B cell (primary cell): ENCODE measurements around the gene BCHE. TPM values are rescaled to one million over a fixed set of nuclear protein-coding genes. Genes with fewer than 3 reads are reported as not detected.

Source experiments
- ATAC-seq: fragments of 200-7000 bp; cut with Tn5 transposase; one replicate; pipeline ENCODE4 v1.10.0; 2021; ENCODE audit warnings: low read depth, mild to moderate bottlenecking, moderate number of reproducible peaks, moderate library complexity
- CTCF ChIA-PET: fragments of 350-600 bp; sonication (Branson Sonifier 250); formaldehyde crosslinking; loops from one replicate; lab custom pipeline; 2021; ENCODE audit warnings: antibody characterized with exemption, inconsistent platforms; lab: Charles Lee
- POLR2A ChIA-PET: fragments of 350-600 bp; sonication (Branson Sonifier 250); formaldehyde crosslinking; loops from one replicate; lab custom pipeline; 2021; ENCODE audit warnings: antibody characterized with exemption; lab: Charles Lee
- DNase-seq: peaks from one replicate; pipeline ENCODE4 v3.0.0; 2013
- H2AFZ ChIP-seq: 2 replicates; pipeline ENCODE4 v1.6.1; 2012; ENCODE audit warnings: mild to moderate bottlenecking, low read depth, low read length; ENCODE audit not compliant: insufficient read depth, poor library complexity, severe bottlenecking
- H3K27ac ChIP-seq, 2 donors: 1 replicate in 1 of 2; 2 replicates in 1 of 2; pipeline ENCODE4 v1.5.1; 2012 to 2013; ENCODE audit warnings: low read length in 2 of 2, mild to moderate bottlenecking in 2 of 2, moderate library complexity in 1 of 2
- H3K27me3 ChIP-seq, 4 experiments: fragments of 200-600 bp in 1 of 4; sonication (generic) in 1 of 4; replicated peaks in 1 of 4; 1 replicate in 2 of 4; 2 replicates in 2 of 4; pipeline versions ENCODE4 v1.6.1 to v1.7.0; 2013 to 2016; ENCODE audit warnings: low read length in 3 of 4, mild to moderate bottlenecking in 2 of 4, mixed read lengths in 1 of 4, moderate library complexity in 1 of 4; ENCODE audit not compliant: insufficient read depth in 4 of 4, control insufficient read depth in 3 of 4; ENCODE audit errors: control extremely low read depth in 1 of 4
- H3K36me3 ChIP-seq, 2 experiments: replicated peaks in 1 of 2; 1 replicate in 1 of 2; 2 replicates in 1 of 2; pipeline versions ENCODE4 v1.6.1 to v1.7.1; 2013; ENCODE audit warnings: low read length in 1 of 2; ENCODE audit not compliant: insufficient read depth in 2 of 2, control insufficient read depth in 1 of 2; ENCODE audit errors: control extremely low read depth in 1 of 2, extremely low read depth in 1 of 2
- H3K4me1 ChIP-seq, 2 donors: fragments of 200-600 bp in 1 of 2; sonication (generic) in 1 of 2; 1 replicate in 1 of 2; 2 replicates in 1 of 2; pipeline versions ENCODE4 v1.5.1 to v1.6.1; 2013 to 2017; ENCODE audit warnings: low read length in 2 of 2; ENCODE audit not compliant: control insufficient read depth in 2 of 2, insufficient read depth in 2 of 2
- H3K4me2 ChIP-seq: replicated peaks from 2 replicates; pipeline ENCODE3; 2012; ENCODE audit warnings: mild to moderate bottlenecking, low read depth, low read length; ENCODE audit not compliant: poor library complexity, severe bottlenecking
- H3K4me3 ChIP-seq, 5 experiments: fragments of 200-600 bp in 1 of 5; sonication (generic) in 1 of 5; 1 replicate in 3 of 5; 2 replicates in 2 of 5; pipeline versions ENCODE4 v1.5.1 to v1.7.0; 2011 to 2016; ENCODE audit warnings: low read length in 4 of 5, mild to moderate bottlenecking in 4 of 5, low read depth in 2 of 5, control low read depth in 1 of 5, moderate library complexity in 1 of 5; ENCODE audit not compliant: insufficient read depth in 1 of 5; ENCODE audit errors: control extremely low read depth in 1 of 5, extremely low read depth in 1 of 5
- H3K79me2 ChIP-seq: fragments of 200-600 bp; sonication (generic); one replicate; pipeline ENCODE4 v1.6.0; 2016; ENCODE audit warnings: low read length; ENCODE audit not compliant: control insufficient read depth, insufficient read depth
- H3K9ac ChIP-seq: fragments of 200-600 bp; sonication (generic); 2 replicates; pipeline ENCODE4 v1.6.1; 2017; ENCODE audit warnings: mild to moderate bottlenecking, low read length, moderate library complexity
- H3K9me3 ChIP-seq, 3 donors: one replicate each; pipeline versions ENCODE4 v1.6.1 to v1.7.1; 2013; ENCODE audit warnings: low read length in 2 of 3; ENCODE audit not compliant: control insufficient read depth in 2 of 3, insufficient read depth in 1 of 3; ENCODE audit errors: control extremely low read depth in 1 of 3
- H4K20me1 ChIP-seq: 2 replicates; pipeline ENCODE4 v1.6.0; 2012; ENCODE audit warnings: mild to moderate bottlenecking, low read length; ENCODE audit not compliant: insufficient read depth, control insufficient read depth, poor library complexity, severe bottlenecking
- H3K27ac Mint-ChIP-seq: one replicate; pipeline ENCODE4 v1.8.0; 2021; ENCODE audit warnings: mixed read lengths
- H3K27me3 Mint-ChIP-seq: one replicate; pipeline ENCODE4 v1.8.0; 2021; ENCODE audit warnings: mixed read lengths
- H3K4me1 Mint-ChIP-seq: one replicate; pipeline ENCODE4 v1.8.0; 2021; ENCODE audit warnings: mixed read lengths
- H3K4me3 Mint-ChIP-seq: one replicate; pipeline ENCODE4 v1.8.0; 2021; ENCODE audit warnings: mixed read lengths
- H3K9me3 Mint-ChIP-seq: one replicate; pipeline ENCODE4 v1.8.0; 2022; ENCODE audit warnings: mixed read lengths; ENCODE audit not compliant: insufficient read depth
- EZH2 ChIP-seq: IDR thresholded peaks from 2 replicates; pipeline ENCODE4 v1.6.1; 2012; ENCODE audit warnings: borderline replicate concordance, low read depth, mild to moderate bottlenecking, moderate library complexity, low read length; ENCODE audit not compliant: insufficient read depth, poor library complexity, severe bottlenecking
- WGBS: methylation state at CpG from one replicate; pipeline ENCODE4 v1.1.5; 2013; ENCODE audit warnings: missing lambda C conversion rate; ENCODE audit not compliant: insufficient coverage; 5-methylcytosine and 5-hydroxymethylcytosine counted together
- intact Hi-C: fragments of 100-400 bp; cut with micrococcal nuclease; formaldehyde crosslinking; loops from one replicate; pipeline ENCODE4 v1.10.0; 2022
- polyA plus RNA-seq: library from polyadenylated mRNA; depleted of rRNA; stranded (reverse); fragments of >200 nt; gene quantifications from 2 replicates; pipeline ENCODE4 v1.2.3, GENCODE V29; 2012
- total RNA-seq, 2 donors: library from RNA; stranded (reverse); fragments of 120-200 nt in 1 of 2; gene quantifications; 1 replicate in 1 of 2; 2 replicates in 1 of 2; pipeline versions ENCODE4 v1.2.3 to v1.2.4, GENCODE V29; 2013 to 2022
- TF ChIP-seq, protein P1 (sequence below): fragments of 200-600 bp; IDR thresholded peaks from one replicate; pipeline ENCODE4 v1.8.0; 2022; ENCODE audit warnings: antibody characterized with exemption, mild to moderate bottlenecking

Gene BCHE
- total and polyA plus RNA-seq, 2 donors (not counting 1 experiment from before 2014, with no cell fraction given), result not detected

- Histone ChIP-seq H3K79me2 (no peaks in the 10 kb centered on the region), H2AFZ (no peak overlapping the region), H3K4me1 (no peaks in the 10 kb centered on the region), H3K36me3 (no peaks in the 10 kb centered on the region), H3K27ac (no peak overlapping the region), H3K27me3 (no peaks in the 10 kb centered on the region), H4K20me1 (no peaks in the 10 kb centered on the region), H3K9me3 (peaks cover 0 to 7% (median 0%) of the 10 kb centered on the region in 3 donors), H3K4me3 (no peak overlapping the region), H3K4me2 (no peak overlapping the region), H3K9ac (no peak overlapping the region)
- CTCF ChIA-PET, result no interaction called here
- POLR2A ChIA-PET, result no interaction called here
- no peaks in the 10 kb centered on the region for H3K27me3 Mint-ChIP-seq
- intact Hi-C loops, result no loop called here
- no peak for TF ChIP-seq EZH2
- TF ChIP-seq, protein P1, sequence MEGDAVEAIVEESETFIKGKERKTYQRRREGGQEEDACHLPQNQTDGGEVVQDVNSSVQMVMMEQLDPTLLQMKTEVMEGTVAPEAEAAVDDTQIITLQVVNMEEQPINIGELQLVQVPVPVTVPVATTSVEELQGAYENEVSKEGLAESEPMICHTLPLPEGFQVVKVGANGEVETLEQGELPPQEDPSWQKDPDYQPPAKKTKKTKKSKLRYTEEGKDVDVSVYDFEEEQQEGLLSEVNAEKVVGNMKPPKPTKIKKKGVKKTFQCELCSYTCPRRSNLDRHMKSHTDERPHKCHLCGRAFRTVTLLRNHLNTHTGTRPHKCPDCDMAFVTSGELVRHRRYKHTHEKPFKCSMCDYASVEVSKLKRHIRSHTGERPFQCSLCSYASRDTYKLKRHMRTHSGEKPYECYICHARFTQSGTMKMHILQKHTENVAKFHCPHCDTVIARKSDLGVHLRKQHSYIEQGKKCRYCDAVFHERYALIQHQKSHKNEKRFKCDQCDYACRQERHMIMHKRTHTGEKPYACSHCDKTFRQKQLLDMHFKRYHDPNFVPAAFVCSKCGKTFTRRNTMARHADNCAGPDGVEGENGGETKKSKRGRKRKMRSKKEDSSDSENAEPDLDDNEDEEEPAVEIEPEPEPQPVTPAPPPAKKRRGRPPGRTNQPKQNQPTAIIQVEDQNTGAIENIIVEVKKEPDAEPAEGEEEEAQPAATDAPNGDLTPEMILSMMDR, result no peak
- no peak for DNase-seq
- no peak overlapping the region for H3K4me3 Mint-ChIP-seq
- H3K9me3 Mint-ChIP-seq, result no peaks in the 10 kb centered on the region
- H3K27ac Mint-ChIP-seq, result no peak overlapping the region
- no peak for ATAC-seq
- H3K4me1 Mint-ChIP-seq, result no peaks in the 10 kb centered on the region
Observed at GRCh38 chr3:165749821-165750220, 87.4 kb downstream of the BCHE start.

DNA sequence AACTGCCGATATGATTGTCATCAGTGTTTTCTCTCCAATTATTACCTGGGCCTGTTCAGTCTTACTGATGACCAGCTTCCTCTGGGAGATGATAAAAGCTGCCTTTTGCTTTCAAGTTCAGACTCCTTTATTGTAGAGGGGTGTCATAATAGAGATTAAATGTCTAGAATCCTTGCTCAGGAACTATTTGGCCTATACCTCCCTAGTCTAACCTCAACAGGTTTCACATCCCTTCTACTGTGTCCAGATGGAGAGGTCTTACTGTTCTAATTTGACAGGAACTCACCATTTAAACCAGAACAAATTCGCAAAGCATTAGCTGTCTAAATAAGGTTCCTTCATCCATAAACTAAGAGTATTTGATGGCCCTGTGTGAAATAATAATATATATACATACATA, 88.0 kb downstream of the BCHE start:
- WGBS, result 100% methylated on average over 1 of the region's 2 CpGs
- H3K36me3 ChIP-seq, result no peaks in the 10 kb centered on the region
- H3K4me1 ChIP-seq, result no peaks in the 10 kb centered on the region
- TF ChIP-seq, protein P1, result no peak
- TF ChIP-seq EZH2, result no peak
- H3K9me3 ChIP-seq, result peaks cover 0 to 7% (median 0%) of the 10 kb centered on the region in 3 donors
- H3K4me1 Mint-ChIP-seq, result no peaks in the 10 kb centered on the region
- no peaks in the 10 kb centered on the region for H3K9me3 Mint-ChIP-seq
- no peak for ATAC-seq
- no peaks in the 10 kb centered on the region for H3K27me3 ChIP-seq
- no peak overlapping the region for H3K9ac ChIP-seq
- H2AFZ ChIP-seq, result no peak overlapping the region
- H3K79me2 ChIP-seq, result no peaks in the 10 kb centered on the region
- H4K20me1 ChIP-seq, result no peaks in the 10 kb centered on the region
- DNase-seq, result no peak
- no peak overlapping the region for H3K4me3 Mint-ChIP-seq
- H3K27me3 Mint-ChIP-seq, result no peaks in the 10 kb centered on the region
- ChIA-PET CTCF (no interaction called here), POLR2A (no interaction called here)
- no peak overlapping the region for H3K4me2 ChIP-seq
- no peak overlapping the region for H3K4me3 ChIP-seq
- intact Hi-C loops, result no loop called here
- H3K27ac ChIP-seq, result no peak overlapping the region
- H3K27ac Mint-ChIP-seq, result no peak overlapping the region
